Stomach (tissue), 4 donors: ENCODE results near the gene ATG12.

ENCODE experiments used
- CTCF ChIP-seq, 7 experiments: fragments of 450-650 bp in 4 of 7; fragments of 200-600 bp in 3 of 7; sonication (generic) in 3 of 7; IDR thresholded peaks; one replicate each; pipeline ENCODE4 v1.5.1; 2016 to 2019; ENCODE audit warnings: antibody characterized with exemption in 7 of 7, control low read depth in 2 of 7, mild to moderate bottlenecking in 1 of 7
- POLR2AphosphoS5 ChIP-seq, 3 donors: sonication (generic); formaldehyde crosslinking; IDR thresholded peaks; one replicate each; pipeline ENCODE4 v1.6.1; 2016; ENCODE audit warnings: antibody characterized with exemption in 3 of 3

GRCh38 chr5:115872447-115872846 lies 31.1 kb upstream of the ATG12 start:
- TF ChIP-seq POLR2AphosphoS5 (IDR thresholded peaks at IDR 0.05): no peak
- no peak for TF ChIP-seq CTCF (IDR thresholded peaks at IDR 0.05)
